Measurements from ENCODE around the gene EFHD2.

DNA sequence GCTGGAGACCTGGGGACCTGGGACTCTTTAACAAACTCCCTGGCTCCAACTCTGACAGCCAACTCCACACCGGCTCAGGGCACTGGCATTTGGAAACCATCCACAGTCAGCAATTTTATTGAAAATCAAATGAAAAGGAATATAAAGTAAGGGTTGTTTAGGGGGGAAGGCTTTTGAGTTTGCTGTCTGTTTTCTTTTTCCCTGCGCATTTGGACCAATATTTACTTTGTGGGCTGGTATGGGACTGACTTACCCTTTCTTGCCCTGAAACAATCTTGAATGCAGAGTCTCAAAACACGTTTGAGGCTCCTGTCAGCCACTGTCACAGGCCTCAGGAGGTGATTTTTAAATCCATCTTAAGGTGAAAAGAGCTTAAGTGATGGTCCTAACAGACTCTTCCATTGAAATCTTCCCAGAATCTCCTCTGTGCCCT is 15.4 kb upstream of the EFHD2 start:
- TF ChIP-seq, protein P1, sequence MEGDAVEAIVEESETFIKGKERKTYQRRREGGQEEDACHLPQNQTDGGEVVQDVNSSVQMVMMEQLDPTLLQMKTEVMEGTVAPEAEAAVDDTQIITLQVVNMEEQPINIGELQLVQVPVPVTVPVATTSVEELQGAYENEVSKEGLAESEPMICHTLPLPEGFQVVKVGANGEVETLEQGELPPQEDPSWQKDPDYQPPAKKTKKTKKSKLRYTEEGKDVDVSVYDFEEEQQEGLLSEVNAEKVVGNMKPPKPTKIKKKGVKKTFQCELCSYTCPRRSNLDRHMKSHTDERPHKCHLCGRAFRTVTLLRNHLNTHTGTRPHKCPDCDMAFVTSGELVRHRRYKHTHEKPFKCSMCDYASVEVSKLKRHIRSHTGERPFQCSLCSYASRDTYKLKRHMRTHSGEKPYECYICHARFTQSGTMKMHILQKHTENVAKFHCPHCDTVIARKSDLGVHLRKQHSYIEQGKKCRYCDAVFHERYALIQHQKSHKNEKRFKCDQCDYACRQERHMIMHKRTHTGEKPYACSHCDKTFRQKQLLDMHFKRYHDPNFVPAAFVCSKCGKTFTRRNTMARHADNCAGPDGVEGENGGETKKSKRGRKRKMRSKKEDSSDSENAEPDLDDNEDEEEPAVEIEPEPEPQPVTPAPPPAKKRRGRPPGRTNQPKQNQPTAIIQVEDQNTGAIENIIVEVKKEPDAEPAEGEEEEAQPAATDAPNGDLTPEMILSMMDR (tag by site-specific recombination; IDR thresholded peaks at IDR 0.05), result no peak
- no peak for TF ChIP-seq BCL11A (tag by site-specific recombination; IDR thresholded peaks at IDR 0.05; ENCODE audit: low read depth)

Data from HEK293 (cell line).